GM21717 (cell line): ENCODE data around the gene THUMPD2.
"Not testable (repeated sequence)": the region's sequence is repeated elsewhere in the genome, so short reads cannot be mapped to it uniquely, and the experiment has no call there.

Experiments
- ATAC-seq: cut with Tn5 transposase; IDR thresholded peaks from one replicate; pipeline ENCODE4 v1.9.1; 2021; ENCODE audit warnings: mild to moderate bottlenecking, moderate library complexity; ENCODE audit not compliant: unreplicated experiment

The THUMPD2 gene, protein sequence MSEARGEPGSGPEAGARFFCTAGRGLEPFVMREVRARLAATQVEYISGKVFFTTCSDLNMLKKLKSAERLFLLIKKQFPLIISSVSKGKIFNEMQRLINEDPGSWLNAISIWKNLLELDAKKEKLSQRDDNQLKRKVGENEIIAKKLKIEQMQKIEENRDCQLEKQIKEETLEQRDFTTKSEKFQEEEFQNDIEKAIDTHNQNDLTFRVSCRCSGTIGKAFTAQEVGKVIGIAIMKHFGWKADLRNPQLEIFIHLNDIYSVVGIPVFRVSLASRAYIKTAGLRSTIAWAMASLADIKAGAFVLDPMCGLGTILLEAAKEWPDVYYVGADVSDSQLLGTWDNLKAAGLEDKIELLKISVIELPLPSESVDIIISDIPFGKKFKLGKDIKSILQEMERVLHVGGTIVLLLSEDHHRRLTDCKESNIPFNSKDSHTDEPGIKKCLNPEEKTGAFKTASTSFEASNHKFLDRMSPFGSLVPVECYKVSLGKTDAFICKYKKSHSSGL

DNA sequence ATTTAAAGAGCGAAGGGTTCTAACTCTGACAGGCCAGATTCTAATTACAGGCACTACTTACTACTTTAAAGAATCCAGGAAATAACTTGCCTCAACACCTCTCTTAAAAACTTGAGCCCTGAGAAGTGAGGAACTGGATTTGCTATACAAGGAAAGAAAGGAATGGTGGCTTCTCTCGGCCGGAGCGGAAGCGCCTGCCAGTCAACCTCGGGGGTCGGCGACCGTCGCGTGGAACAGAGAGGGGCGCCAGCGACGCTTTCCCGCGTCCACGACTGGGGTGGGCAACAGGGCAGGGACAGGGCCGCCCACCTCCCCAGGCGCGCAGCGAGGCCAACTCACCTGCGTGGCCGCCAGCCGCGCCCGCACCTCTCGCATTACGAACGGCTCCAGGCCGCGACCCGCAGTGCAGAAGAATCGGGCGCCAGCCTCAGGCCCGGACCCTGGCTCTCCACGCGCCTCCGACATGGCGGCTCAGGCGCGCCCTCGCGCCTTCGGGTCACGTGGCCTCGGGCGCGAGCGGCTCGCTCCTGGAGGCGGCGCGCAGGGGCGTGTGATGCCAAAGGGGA lies at the start of gene THUMPD2:
Gene THUMPD2, minus strand, starts transcription at position 484 of the 566 bp plus-strand sequence. Its CDS starts 19 bp downstream, at position 465.
- ATAC-seq = peak; percentile 83

DNA sequence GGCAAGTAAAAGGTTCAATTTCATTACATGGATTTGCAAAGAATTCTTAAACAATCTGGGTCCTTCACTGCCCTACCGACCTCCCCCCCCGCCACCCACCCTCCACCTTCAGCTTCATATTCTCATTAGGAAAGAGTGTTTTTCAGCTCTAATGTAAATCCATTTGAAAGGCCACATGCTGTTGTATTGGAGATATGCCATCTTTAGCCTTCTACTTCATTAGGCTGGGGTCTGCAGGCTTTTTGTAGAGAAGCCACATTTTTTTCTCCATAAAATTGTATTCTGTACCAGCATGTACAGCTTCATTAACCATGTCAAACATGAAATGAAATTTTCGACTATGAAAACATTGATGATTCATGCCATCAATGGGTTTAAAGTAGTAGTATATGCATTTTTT lies 42.8 kb upstream of the THUMPD2 start:
- ATAC-seq = no peak

DNA sequence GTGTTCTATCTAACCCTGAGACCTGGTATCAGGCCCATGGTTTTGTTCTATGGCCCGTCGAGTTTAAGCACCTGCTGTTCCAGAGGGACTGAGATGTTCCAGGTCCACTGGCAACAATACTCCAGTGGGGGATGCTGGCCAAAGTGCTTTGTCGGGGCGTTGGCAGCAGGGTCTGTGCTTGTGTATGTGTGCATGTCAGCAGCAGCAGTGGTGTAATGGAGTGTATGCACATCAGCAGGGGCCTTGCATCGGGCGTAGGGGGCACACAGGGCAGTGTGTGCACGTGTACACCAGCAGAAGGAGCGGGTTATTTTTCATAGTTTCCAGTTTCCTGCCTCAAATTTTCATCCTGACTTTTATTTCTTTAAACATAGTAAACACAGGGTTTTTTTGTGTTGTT lies 37.8 kb upstream of the THUMPD2 start:
- no peak for ATAC-seq

DNA sequence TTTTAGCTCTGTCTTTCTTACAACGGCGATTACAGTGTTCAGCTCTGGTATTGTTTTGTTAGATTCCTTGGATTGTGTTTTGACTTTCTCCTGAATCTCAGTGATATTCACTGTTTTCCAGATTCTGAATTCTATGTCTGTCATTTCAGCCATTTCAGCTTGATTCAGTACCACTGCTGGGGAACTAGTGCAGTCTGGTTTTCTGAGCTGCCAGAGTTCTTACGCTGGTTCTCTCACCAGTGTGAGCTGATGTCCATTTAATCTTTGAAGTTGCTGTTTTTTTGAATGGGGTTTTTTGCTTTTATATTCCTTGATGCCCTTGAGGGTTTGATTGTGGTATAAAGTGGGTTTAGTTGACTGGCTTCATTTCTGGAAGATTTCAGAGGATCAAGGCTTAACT lies 37.4 kb upstream of the THUMPD2 start:
- ATAC-seq = no peak

DNA sequence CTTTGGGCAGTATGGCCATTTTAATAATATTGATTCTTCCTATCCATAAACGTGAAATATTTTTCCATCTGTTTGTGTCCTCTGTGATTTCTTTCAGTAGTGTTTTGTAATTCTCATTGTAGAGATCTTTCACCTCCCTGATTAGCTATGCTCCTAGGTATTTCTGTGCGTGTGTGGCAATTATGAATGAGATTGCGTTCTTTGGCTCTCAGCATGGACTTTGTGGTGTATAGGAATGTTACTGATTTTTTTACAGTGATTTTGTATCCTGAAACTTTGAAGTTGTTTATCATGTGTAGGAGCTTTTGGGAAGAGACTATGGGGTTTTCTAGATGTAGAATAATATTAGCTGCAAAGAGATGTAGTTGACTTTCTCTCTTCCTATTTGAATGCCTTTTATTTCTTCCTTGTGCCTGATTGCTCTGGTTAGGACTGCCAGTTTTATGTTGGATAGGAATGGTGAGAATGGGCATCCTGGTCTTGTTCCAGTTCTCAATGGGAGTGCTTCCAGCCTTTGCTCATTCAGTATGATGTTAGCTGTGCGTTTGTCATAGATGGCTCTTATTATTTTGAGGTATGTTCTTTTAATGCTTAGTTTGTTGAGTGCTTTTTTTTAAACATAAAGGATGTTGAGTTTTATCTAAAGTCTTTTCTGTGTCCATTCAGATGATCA lies 27.0 kb upstream of the THUMPD2 start:
- no peak for ATAC-seq

DNA sequence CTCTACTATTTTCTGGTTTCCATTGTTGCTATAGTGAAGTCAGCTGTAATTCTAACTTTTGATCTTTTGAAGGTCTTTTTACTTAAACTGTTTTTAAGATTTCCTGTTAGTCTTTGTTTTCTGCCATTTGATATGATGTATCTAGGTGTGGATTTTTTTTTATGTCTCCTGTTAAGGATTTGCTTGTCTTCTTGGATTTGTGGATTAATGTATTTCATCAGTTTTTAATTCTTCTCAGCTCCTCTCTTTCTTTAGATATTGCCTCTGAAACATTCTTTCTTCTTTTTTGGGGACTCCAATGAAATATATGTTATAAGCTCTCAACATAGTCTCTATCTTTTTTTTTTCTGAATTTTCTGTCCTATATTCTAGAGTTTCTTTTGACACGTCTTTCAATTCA lies 24.8 kb upstream of the THUMPD2 start:
- ATAC-seq = no peak

DNA sequence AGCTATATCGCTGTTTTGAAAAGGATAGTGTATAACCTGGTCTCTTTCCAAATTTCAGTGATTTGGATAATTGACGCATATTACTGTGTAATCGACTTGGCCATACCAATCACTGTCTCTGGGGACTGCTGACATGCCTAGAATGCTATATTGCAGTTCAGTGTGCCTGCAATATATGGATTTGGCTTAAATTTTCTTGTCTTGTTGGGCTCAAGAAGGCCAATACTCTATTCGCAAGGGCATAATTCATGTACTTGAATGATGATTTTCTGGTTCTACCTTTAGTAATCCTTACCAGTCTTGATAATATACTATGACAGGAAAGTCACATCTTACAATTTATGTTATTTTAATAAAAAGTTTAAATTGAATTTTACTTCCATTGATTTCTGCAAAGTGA lies 21.7 kb upstream of the THUMPD2 start:
- ATAC-seq = no peak

DNA sequence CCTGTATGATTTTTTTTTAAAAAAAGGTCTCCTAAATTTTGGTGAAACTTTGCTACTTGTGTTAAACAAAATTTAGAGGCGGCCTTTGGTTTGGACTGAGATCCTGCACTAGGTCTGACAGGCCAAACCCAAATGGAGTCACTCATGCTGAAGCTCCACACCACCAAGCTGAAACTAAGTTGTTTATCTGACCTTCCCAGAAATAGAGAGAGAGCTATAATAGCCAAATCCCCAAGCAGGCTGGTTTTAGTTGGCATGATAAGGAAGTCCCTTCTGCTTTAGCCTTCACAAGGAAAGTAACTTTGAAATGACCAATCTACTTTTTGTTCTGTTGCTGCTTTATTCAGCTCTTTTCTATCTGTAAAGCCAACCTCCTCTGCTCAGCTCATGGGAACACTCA lies 17.1 kb upstream of the THUMPD2 start:
- no peak for ATAC-seq

DNA sequence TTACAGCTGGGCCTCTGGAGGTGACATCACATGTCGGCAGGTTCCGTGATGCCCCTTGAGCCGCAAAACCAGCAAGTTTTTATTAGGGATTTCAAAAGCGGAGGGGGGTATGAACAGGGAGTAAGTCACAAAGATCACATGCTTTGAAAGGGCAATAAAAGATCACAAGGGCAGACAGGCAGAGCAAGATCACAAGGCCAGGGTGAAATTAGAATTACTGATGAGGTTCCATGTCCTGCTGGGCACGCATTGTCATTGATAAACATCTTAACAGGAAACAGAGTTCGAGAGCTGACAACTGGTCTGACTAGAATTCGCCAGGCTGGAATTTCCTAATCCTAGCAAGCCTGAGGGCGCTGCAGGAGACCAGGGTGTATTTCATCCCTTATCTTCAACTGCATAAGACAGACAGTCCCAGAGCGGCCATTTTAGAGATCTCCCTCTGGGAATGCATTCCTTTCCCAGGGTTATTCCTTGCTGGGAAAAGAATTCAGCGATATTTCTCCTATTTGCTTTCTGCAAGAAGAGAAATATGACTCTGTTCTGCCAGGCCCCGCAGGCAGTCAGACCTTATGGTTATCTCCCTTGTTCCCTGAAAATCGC lies 11.3 kb upstream of the THUMPD2 start:
- ATAC-seq = not testable (repeated sequence)

DNA sequence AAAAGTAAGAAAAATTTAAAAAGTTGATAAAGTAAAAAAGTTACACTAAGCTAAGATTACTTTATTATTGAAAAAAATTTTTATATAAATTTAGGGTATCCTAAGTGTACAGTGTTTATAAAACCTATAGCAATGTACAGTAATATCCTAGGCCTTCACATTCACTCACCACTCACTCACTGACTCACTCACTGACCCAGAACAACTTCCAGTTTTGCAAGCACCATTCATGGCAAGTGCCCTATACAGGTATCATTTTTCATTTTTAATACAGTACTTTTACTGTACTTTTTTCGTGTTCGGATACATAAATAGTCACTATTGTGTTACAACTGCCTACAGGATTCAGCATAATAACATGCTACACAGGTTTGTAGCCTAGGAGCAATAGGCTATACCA lies 8.9 kb upstream of the THUMPD2 start:
- ATAC-seq = no peak

DNA sequence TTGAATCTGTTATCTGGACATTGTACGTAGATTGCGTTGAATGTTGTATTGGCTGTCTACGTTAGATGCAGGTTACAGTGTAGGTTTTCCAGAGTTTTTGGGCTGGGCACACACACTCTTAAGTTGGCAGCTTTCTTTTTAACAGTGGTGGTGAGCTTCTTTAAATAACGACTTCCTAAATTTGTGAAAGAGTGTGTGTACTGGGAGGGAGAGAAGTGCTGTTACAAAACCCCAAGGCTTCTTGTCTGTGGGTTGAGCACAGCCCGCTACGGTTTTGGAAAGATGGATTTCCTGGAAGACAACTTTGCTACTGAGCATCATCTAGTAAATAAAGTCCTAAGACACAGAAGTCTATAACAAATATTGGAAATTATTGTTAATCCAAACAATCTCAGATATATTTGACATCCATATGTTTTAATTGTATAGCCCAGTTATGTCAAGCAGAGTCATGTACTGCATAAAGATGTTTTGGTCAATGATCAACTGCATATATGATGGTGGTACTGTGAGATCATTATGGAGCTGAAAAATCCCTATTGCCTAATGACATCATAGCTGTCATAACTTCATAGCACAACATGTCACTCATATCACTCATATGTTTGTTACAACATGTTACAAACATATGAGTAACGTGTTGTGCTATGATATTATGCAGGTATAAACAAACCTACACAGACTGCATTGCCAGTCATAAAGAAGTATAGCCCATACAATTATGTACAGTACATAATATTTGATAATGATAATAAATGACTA lies 7.9 kb upstream of the THUMPD2 start:
- no peak for ATAC-seq

DNA sequence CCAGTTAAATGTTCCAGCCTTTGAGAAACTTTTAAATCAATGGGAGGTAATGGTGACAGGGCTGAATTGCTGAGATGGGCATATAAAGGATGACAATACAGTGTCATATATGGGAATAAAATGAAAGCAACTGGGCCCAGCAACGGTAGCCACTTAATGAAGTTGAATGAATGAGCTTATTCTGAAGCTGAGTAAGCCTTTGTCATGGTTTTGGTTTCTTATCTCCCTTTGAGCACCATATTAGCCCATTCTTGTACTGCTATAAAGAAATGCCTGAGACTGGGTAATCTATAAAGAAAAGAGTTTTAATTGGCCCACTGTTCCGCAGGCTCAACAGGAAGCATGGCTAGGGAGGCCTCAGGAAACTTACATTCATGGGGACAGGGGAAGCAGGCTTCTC lies 3.5 kb upstream of the THUMPD2 start:
- ATAC-seq = no peak

DNA sequence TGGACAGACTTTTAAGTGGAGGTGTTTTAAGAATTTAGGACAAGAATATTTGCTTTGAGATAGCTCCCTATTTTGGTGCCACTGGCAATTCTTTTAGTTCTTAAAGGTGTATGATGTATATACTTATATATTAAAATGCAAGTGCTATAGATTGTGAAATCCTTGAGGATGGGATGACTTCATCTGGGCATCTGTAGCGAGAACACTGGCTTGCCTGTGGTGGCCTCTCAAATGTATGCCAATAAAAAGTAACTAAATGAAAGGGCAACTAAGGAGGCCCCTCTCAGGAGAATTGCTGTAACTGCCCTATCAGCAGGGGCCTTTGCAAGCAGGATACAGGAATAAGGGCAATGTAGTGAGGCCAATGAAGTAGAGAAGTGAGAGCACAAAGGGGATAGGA lies 2.6 kb upstream of the THUMPD2 start:
- ATAC-seq = no peak

DNA sequence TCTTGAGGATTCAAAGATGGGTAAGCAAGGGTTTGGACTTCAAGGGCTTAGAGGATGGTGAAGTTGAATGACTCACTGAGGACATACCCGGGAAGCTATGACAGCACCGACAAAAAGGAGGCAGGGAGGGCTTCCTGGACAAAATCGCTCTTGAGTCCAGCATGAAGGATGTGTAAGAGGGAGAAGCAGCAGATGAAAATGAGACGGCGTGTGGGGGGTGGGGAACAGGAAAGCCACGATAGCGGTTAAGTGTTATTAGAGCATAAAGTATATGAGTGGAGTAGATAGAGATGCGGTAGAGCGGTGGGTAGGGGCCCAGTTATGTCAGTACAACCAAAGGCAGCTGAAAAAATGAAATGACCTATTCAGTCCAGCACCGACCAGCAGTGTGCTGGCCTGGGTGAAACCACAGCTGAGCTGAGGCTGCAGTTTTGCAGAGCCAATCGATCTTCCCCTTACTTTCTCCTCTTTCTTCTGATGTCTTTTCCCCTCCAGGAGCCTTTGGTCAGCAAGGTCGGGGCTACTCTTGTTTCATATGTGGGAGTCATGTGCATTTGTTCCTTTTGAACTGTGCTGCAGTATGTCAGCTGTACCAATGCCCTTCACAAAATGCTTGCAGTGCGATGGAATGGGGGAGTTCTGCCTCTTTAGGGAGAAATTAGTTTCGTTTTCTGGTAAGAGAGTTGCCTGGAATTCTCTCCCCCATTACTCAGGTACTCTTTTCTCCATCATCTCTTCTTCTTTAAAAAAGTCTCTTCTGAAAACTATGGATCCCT lies 2.0 kb upstream of the THUMPD2 start:
- no peak for ATAC-seq

DNA sequence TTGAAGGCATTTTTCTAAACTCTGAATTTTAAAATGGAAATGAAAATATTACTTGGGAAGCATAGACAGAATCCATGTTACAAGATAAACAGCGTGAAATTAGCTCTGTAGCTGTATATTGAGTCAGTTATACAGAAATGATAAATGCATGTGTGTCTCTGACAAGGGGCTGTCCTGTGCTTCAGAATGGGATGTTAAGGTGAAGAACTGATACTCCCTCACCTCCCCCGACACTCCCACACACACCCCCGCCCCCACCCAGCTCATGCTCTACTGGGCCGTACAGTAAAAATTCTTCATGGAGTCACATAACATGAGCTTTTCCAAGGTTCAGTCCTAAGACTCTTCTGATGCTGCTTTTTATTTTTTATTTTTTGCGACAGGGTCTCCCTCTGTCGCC lies 869 bp upstream of the THUMPD2 start:
- ATAC-seq = no peak

DNA sequence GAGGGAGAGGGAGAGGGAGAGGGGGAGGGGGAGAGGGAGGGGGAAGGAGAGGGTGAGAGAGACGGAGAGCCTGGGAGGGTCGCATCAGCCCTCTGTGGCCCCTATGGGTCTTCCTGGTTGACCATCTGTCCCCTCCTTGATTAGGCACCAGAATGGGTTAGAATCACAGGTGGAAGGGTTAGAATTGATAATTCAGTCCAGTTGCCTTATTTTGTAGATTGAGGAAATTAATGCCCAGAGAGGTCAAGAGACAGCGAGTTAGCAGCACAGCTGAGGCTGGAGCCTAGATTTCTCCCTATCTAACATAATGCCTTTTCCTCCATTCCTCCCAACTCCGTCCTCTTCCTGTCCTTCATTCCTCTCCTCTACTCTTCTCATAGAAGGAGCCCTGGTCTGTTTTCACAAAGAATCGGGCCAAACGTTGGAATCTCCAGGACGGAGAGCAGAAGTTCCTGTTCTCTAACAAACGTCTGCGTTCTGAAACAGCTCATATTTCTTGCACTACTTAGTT lies 338 bp upstream of the THUMPD2 start:
- ATAC-seq = no peak

DNA sequence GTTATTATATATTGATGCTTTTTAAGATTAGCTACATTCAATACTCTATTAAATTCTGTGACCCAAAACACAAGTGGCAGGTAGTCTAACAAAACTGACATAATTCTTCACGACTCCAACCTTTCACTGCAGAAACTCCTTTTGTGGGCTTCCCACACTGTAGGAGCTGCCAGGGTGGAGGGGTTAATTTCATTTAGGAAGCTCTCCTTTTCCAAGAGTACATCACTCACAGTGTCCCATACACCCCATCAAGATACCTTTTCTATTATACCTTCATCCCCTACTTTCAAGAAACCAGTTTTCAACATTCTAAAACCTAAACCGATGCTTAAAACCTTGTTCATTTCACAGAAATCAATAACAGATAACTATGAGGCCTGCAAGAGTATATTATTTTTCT lies 825 bp downstream of the THUMPD2 start:
- ATAC-seq = no peak

DNA sequence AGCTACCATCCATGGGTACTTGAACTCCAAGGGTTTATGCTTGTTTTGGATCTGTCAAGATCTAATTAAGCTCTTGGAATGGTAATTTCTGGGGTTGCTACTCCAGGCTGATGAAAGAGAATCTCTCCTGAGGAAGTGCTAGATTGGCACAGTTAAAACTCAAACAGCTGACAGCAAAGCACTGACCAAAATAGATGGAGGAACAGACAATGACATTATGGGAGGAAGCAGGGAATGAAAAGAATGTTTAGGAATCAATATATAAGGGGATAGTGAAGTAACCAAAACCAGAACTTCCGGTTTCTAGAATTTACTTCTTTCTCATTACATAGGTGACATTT lies 6.3 kb downstream of the THUMPD2 start:
- ATAC-seq = no peak

DNA sequence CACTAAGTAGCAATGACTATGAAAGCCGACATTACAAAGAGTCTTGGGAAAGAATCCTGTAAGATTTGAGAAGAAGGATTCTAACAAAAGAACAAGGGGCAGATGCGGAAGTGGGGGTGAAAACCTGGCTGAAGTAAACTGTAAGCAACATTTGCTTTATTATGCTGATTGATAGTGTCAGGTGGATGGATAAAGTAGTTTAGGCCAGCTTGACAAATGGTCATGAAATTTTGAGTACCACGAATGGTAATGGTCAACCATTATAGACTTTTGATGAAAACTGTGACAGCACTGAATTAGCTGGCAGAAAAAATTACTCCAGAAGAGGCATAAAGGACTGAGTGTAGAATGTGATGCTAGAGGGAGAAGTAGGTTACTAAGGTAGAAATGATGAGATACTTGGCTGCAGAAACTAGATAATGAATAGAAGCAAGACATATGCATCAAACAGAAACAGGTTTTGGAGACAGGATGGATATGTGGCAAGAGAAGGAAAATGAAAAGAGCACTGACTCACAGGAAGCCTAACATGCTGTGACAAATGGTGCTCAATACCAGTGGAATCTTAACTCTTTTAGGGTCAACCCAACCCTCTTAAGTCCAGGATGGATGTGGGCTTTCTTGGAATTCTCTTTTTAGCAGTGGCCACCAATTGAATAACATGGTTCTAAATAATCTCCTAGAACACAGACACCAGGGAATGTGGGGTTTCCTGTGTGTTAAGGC lies 6.8 kb downstream of the THUMPD2 start:
- no peak for ATAC-seq
